ENCODE measurements around the gene CLEC19A. TPM values are rescaled to one million over a fixed set of nuclear protein-coding genes. Genes with fewer than 3 reads are reported as not detected.

CLEC19A gene
- total RNA-seq, 2 experiments from 2014 or later, result not detected

DNA sequence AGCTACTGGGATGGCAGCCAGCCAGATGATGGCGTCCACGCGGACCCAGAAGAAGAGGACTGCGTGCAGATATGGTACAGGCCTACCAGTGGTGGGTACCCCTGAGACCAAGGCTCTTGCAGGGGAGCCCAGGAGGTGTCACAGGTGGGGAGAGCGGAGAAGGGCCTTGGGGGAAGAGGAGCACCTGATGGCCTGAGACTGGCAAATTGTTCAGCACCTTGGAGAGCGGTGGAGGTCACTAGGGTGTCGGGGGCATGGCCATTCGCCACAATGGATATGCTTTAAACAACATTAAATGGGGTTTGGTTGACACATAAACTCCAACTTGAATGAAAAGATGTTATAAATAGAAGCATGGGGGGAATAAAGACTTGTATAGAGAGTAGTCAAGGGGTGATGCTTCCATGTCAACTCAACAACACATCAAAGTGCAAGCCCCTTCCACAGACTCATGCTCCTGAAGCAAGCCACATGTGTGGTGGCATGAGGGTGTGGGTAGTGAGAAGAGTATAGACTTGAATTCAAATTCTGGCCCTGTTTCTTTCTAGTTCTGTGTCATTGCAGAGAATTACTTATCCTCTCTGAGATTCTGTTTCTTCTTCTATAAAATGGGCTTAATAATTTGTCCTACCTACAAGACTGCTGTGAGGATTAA lies 22.2 kb downstream of the CLEC19A start:
- ChIA-PET CTCF (no interaction called here), POLR2A (no interaction called here)
- DNase-seq (no peak), ATAC-seq (ENCODE audit: poor library complexity) (no peak)
- intact Hi-C loops (cut with DNase I, micrococcal nuclease), result no loop called here
- TF ChIP-seq CTCF (IDR thresholded peaks at IDR 0.05), result no peak
- no peaks in the 10 kb centered on the region for H3K4me1 Mint-ChIP-seq (ENCODE audit: low read depth)
- no peak overlapping the region for H3K27ac Mint-ChIP-seq
- peaks cover 0 to 5% of the 10 kb centered on the region in 2 experiments for H3K9me3 ChIP-seq (ENCODE audit: control insufficient read depth in 1 of 2, insufficient read depth in 1 of 2, low read length in 2 of 2)
- no peaks in the 10 kb centered on the region for H3K36me3 Mint-ChIP-seq (ENCODE audit: low read depth)
- no peak overlapping the region for H3K27ac ChIP-seq (ENCODE audit: low read depth in 1 of 2, low read length in 2 of 2)
- H3K4me3 Mint-ChIP-seq, result no peak overlapping the region
- no peaks in the 10 kb centered on the region for H3K4me1 ChIP-seq (ENCODE audit: insufficient read depth, low read length)
- no peaks in the 10 kb centered on the region for H3K36me3 ChIP-seq (ENCODE audit: insufficient read depth, low read length)
- no peaks in the 10 kb centered on the region for H3K27me3 ChIP-seq (ENCODE audit: control insufficient read depth in 1 of 2, insufficient read depth in 2 of 2, low read length in 2 of 2)
- no peak overlapping the region for H3K4me3 ChIP-seq (ENCODE audit: low read length)
- H3K27me3 Mint-ChIP-seq, result peaks cover 9% of the 10 kb centered on the region
- no peaks in the 10 kb centered on the region for H3K9me3 Mint-ChIP-seq

DNA sequence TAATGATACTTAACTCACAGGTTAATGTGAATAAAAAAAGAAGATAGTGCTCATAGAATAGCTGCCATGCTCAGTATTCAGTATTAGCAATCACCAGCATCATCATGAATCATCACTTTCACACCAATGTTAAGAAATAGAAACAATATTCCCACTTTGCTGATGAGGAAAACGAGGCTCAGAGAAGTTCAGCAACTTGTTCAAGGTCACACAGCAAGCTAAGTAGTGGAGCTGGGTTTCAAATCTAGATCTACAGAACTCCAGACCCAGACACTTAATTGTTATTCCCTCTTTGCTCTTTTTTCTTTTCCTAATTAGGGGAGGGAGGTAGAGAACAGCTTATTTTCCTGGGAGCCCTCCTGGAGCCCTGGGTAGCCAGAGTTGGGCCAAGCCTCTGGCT lies 22.9 kb downstream of the CLEC19A start:
- H3K27me3 Mint-ChIP-seq, result peaks cover 9% of the 10 kb centered on the region

DNA sequence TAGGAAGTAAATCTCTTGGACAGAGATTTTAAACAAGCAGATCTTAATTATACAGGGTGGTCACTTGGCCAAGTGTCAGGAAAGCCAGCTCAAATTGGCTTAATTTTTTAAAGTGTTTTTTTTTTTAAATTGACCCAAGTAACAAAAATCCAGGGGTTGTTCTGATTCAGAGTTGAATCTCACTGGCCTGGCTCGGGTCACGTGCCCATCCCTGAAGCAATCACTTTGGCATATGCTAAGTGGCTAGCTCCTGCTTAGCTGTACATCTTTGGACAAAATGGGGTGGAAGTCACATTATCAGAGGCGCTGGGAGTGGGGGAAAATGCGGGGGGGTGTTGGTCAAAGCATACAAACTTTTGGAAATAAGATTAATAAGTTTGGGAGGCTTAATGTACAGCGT lies 23.6 kb downstream of the CLEC19A start:
- no peak overlapping the region for H3K27ac Mint-ChIP-seq
- Histone ChIP-seq H3K9me3 (ENCODE audit: control insufficient read depth in 1 of 2, insufficient read depth in 1 of 2, low read length in 2 of 2) (peaks cover 0 to 5% of the 10 kb centered on the region in 2 experiments), H3K27ac (ENCODE audit: low read depth in 1 of 2, low read length in 2 of 2) (no peak overlapping the region), H3K27me3 (ENCODE audit: control insufficient read depth in 1 of 2, insufficient read depth in 2 of 2, low read length in 2 of 2) (no peaks in the 10 kb centered on the region), H3K4me1 (ENCODE audit: insufficient read depth, low read length) (no peaks in the 10 kb centered on the region), H3K4me3 (ENCODE audit: low read length) (no peak overlapping the region), H3K36me3 (ENCODE audit: insufficient read depth, low read length) (no peaks in the 10 kb centered on the region)
- H3K4me3 Mint-ChIP-seq, result no peak overlapping the region
- H3K4me1 Mint-ChIP-seq (ENCODE audit: low read depth), result no peaks in the 10 kb centered on the region
- no peak for ATAC-seq (ENCODE audit: poor library complexity)
- intact Hi-C loops (cut with DNase I, micrococcal nuclease), result no loop called here
- ChIA-PET POLR2A (no interaction called here), CTCF (no interaction called here)
- TF ChIP-seq CTCF (IDR thresholded peaks at IDR 0.05), result no peak
- H3K36me3 Mint-ChIP-seq (ENCODE audit: low read depth), result no peaks in the 10 kb centered on the region
- no peaks in the 10 kb centered on the region for H3K9me3 Mint-ChIP-seq
- peaks cover 9% of the 10 kb centered on the region for H3K27me3 Mint-ChIP-seq
- no peak for DNase-seq

More for the DNA sequence above, 22.9 kb downstream of the CLEC19A start:
- Histone ChIP-seq H3K4me3 (ENCODE audit: low read length) (no peak overlapping the region), H3K9me3 (ENCODE audit: control insufficient read depth in 1 of 2, insufficient read depth in 1 of 2, low read length in 2 of 2) (peaks cover 0 to 5% of the 10 kb centered on the region in 2 experiments), H3K27ac (ENCODE audit: low read depth in 1 of 2, low read length in 2 of 2) (no peak overlapping the region), H3K27me3 (ENCODE audit: control insufficient read depth in 1 of 2, insufficient read depth in 2 of 2, low read length in 2 of 2) (no peaks in the 10 kb centered on the region), H3K4me1 (ENCODE audit: insufficient read depth, low read length) (no peaks in the 10 kb centered on the region), H3K36me3 (ENCODE audit: insufficient read depth, low read length) (no peaks in the 10 kb centered on the region)
- ChIA-PET CTCF (no interaction called here), POLR2A (no interaction called here)
- H3K9me3 Mint-ChIP-seq, result no peaks in the 10 kb centered on the region
- intact Hi-C loops (cut with DNase I, micrococcal nuclease), result no loop called here
- no peaks in the 10 kb centered on the region for H3K4me1 Mint-ChIP-seq (ENCODE audit: low read depth)
- DNase-seq, result no peak
- no peaks in the 10 kb centered on the region for H3K36me3 Mint-ChIP-seq (ENCODE audit: low read depth)
- H3K27ac Mint-ChIP-seq, result no peak overlapping the region
- no peak overlapping the region for H3K4me3 Mint-ChIP-seq
- no peak for ATAC-seq (ENCODE audit: poor library complexity)
- TF ChIP-seq CTCF (IDR thresholded peaks at IDR 0.05), result no peak
